ENCODE results near the gene HOXB4.

The HOXB4 gene

GRCh38 chr17:48546924-48547807, 31.0 kb downstream of the HOXB4 start:
- DNase-seq (ENCODE audit: low read depth): no peak

- no peak for DNase-seq (ENCODE audit: low read depth)
Measured at GRCh38 chr17:48546137-48546923, 31.8 kb downstream of the HOXB4 start.

GRCh38 chr17:48545539-48545938, 32.6 kb downstream of the HOXB4 start:
- DNase-seq (ENCODE audit: low read depth): no peak

GRCh38 chr17:48545022-48545375, 33.2 kb downstream of the HOXB4 start, which contains the start of gene HOXB2:
TSS of gene HOXB2 (minus strand) at chr17:48545109. CDS start at chr17:48544911, 198 bp downstream.
- peak; percentile 58 for DNase-seq (ENCODE audit: low read depth)

- peak; percentile 81 for DNase-seq (ENCODE audit: low read depth)
Measured at GRCh38 chr17:48544349-48545021, 33.7 kb downstream of the HOXB4 start.

- peak; percentile 36 for DNase-seq (ENCODE audit: low read depth)
Measured at GRCh38 chr17:48543854-48544348, 34.2 kb downstream of the HOXB4 start.

GRCh38 chr17:48543107-48543853, 34.9 kb downstream of the HOXB4 start:
- DNase-seq (ENCODE audit: low read depth): peak; percentile 65

- no peak for DNase-seq (ENCODE audit: low read depth)
Measured at GRCh38 chr17:48542698-48543106, 35.4 kb downstream of the HOXB4 start.

- DNase-seq (ENCODE audit: low read depth): peak; percentile 26
Measured at GRCh38 chr17:48542114-48542656, 36.0 kb downstream of the HOXB4 start.

- DNase-seq (ENCODE audit: low read depth): peak; percentile 63
Measured at GRCh38 chr17:48541577-48542113, 36.5 kb downstream of the HOXB4 start.

GRCh38 chr17:48541036-48541576, 37.0 kb downstream of the HOXB4 start:
- no peak for DNase-seq (ENCODE audit: low read depth)

GRCh38 chr17:48540213-48540612, 37.9 kb downstream of the HOXB4 start:
- no peak for DNase-seq (ENCODE audit: low read depth)

- DNase-seq (ENCODE audit: low read depth): peak; percentile 78
Measured at GRCh38 chr17:48539177-48539576, 39.0 kb downstream of the HOXB4 start.

- DNase-seq (ENCODE audit: low read depth): no peak
Measured at GRCh38 chr17:48537316-48537715, 40.8 kb downstream of the HOXB4 start.

GRCh38 chr17:48535793-48536559, 42.2 kb downstream of the HOXB4 start:
- peak; percentile 24 for DNase-seq (ENCODE audit: low read depth)

- no peak for DNase-seq (ENCODE audit: low read depth)
Measured at GRCh38 chr17:48532261-48532660, 45.9 kb downstream of the HOXB4 start.

GRCh38 chr17:48530887-48531272, 47.3 kb downstream of the HOXB4 start, which contains the start of gene HOXB1:
TSS of gene HOXB1 (minus strand) at chr17:48531011. CDS start at chr17:48530904, 107 bp downstream.
- no peak for DNase-seq (ENCODE audit: low read depth)

- DNase-seq (ENCODE audit: low read depth): no peak
Measured at GRCh38 chr17:48530208-48530886, 47.8 kb downstream of the HOXB4 start.

- DNase-seq (ENCODE audit: low read depth): no peak
Measured at GRCh38 chr17:48529683-48530009, 48.5 kb downstream of the HOXB4 start.
